GM19035 (cell line): Measurements from ENCODE around the gene LOXL1.
"Not testable (repeated sequence)": the region's sequence is repeated elsewhere in the genome, so short reads cannot be mapped to it uniquely, and the experiment has no call there.

Source experiments
- ATAC-seq: cut with Tn5 transposase; IDR thresholded peaks from one replicate; pipeline ENCODE4 v1.9.1; 2021; ENCODE audit not compliant: unreplicated experiment

The LOXL1 gene

GRCh38 chr15:73951601-73952000 lies 25.3 kb downstream of the LOXL1 start:
- no peak for ATAC-seq

DNA sequence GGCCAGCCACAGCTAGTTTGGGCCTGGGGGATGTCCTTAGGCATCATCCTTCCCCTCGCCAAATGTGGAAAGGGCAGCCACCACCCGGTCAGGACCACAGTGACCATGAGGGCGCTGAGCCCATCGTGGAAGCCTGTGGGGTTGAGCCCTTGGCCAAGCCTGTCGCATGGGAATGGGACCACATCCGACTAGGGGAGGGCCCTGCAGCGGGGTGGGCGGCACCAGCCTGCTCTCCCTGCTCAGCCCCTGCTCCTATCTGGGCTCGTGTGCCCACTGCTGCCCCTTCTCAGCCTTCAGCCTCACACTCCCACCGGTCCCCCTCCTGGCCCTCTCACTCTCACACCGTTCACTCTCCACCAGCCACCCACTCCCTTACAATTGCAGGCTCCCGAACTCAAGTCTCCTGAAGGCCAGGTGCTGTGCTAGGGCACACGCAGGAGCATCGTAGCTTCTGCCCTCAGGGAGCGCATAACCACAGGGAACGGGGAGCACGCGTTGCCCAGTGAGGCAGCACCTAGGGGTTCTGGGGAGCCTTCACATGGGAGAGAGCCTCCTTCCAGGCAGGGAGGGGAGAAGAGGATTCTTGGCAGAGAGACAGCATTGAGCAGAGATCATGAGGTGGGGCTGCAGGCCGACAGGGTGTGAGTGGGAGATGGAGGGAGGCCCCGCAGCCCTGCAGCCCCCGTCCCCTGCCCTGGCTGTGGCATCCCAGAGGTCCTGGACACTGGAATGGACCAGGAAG lies 26.1 kb downstream of the LOXL1 start:
- ATAC-seq: no peak

DNA sequence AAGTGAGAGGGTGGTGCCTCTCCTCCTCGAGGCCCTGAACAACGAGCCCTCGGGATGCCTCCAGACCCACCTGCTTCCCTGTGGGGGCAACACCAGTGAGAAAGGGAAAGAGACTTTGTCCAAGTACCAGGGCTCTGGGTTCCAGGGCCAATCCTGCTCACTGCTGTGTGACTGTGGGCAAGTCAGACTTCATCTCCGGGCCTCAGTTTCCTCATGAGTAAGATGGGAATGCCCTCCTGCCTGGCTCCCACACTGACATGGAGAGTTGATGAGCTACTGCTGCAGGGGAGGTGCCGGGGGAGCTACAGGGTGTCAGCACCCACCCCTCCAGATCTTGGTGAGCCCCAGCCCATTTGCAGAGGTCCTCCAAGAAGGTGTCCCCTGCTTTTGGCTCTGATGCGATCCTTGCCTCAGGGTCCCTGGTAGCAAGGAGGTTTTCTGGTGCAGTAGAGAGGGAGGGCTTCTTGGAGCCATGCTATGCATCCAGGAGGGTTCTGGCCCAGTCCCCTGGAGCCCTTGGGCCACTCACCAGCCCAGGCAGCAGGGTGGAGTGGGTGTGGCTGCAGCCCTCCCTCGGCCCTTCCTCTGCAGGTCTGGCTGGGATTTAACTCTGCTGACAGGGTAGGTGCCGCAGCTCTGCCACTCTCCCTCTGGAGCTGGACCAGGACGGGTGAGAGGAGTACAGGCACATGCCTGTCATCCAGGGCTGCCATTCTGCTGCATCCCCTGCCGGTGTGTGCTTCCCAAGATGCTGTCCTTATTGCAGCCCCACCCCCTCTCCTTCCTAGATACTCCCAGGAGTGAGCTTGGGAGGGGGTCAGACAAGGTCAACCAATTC lies 26.9 kb downstream of the LOXL1 start:
- ATAC-seq: no peak

GRCh38 chr15:73954188-73955145 lies 28.2 kb downstream of the LOXL1 start:
- no peak for ATAC-seq

DNA sequence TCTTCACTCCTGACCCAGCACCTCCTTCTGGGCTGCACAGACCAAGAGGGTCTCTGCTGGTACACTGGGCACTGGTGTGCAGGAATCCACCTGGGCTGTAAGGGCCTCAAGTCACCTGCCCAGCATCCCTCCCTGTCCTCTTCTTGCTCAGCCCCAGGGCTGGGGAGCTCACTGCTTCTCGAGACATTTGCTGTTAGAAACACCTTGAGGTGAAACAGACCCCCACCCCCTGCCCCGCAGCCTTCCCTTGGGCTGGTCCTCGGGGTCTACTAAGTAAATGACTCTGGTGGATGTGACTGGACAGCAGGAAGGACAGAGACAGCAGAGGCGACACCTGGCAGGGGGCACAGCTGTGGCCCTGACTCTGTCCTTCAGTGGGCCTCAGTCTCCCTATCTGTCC lies 29.1 kb downstream of the LOXL1 start:
- ATAC-seq: no peak

DNA sequence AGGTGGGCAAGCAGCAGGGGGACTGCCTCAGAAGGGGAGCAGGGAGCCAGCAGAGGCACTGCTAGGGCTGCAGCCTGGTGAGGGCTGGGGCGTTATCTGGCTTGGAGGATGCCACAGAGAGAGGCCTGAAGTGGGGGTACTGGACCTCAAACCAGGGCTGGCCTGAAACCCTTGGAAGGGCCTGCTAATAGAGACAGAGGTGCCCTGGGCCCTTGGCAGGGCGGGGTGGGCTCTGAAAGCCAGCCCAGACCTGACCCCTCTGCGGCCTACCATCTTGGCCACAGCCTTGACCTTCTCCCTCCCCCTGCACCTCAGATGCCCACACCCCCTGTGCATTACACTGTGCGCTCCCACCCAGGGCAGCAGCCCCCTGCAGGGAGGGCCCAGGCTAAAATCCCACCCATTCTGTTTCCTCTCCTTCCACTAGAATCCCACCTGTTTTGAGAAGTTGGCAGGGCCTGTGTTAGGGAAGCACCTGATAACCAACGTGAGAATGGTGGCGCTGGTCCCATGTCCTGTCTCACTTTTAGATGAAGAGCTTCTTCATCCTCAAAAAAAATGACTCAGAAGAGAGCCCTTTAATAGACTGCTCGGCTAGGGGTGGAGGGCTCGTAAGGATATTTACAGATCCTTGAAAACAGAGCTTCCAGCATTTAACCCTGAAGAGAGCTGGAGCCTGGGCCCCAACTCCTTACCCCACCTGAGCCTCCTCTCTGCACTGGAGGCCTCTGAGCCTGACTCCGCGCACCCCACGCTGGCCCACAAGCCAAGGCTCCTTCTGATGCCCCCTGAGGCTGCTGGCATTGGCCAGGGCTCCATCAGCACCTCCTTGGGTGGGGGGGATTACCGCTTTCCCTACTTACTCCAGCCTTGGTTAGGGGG lies 29.8 kb downstream of the LOXL1 start:
- no peak for ATAC-seq

DNA sequence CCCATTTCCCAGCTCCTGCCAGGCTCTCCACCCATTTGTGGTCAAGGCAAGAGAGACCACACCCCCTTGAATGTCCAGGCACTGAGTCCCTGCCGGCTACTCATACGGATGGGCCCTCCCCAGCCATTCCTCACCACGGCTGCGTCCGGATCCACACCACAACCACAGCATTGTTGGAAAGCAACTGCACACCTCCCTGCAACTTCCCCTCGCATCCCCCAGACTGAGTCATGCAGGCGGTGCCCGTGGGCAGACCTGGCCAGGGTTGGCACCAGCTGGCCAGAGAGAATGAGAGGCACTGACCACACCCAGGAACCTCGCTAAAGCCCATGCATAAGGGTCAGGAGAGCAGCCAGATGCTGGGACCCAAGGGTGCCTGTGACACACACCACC lies 30.5 kb downstream of the LOXL1 start:
- ATAC-seq: no peak

- ATAC-seq: no peak
These were observed 31.0 kb downstream of the LOXL1 start for GRCh38 chr15:73957276-73957675.

DNA sequence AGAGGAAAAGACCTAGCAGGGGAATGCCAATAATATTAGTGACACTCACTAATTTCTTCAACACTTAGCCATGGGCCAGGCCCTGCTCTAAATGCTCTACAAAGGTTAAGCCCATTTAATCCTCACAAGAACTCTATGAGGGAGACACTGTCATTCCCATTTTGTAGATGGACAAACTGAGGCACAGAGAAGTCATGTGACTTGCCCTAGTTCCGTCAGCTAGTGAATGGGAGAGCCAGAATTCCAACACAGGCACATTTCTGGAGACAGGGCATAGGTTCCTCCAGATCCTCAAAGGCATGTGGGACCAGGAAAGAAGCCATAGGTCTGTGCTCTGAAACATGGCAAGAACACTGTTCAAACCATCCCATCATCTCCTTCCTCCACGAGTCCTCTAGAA lies 31.5 kb downstream of the LOXL1 start:
- ATAC-seq: no peak

DNA sequence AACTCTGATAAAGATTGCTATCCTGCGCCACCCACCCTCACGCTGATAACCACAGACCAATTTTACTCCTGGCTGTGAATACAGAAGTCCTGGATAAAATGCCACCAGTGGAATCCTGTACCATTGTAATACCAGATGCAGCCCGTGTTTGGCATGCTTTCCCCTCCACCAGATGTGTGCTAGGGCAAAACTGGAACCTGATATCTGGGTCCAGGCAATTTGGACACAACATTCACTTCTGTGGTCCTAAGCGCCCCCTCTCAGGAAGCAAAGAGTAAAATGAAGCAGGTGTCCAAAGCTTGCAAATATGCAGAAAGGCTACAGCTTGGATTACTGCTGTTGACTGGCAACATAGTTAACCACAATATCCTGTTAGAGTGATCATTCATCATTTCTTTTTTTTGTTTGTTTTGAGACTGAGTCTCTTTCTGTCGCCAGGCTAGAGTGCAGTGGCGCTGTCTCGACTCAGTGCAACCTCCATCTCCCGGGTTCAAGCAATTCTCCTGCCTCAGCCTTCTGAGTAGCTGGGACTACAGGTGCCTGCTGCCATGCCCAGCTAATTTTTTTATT lies 32.8 kb downstream of the LOXL1 start:
- no peak for ATAC-seq

DNA sequence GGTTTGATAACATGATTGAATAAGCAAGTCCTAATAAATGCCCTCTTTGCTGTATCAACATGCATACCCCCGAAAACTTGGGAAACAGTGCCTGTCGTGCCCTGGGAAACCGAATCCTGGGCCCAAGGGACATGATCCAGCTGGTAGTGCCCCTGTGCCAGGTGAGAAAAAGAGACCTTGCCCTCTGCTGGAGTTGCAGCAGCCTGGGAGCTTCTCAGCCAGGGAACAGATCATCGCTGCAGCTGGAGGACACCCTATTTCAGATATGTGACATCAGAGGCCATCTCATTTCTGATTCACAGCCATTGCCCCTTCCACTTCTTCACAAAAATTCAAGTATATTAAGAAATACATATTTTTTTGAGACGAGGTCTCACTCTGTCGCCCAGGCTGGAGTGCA lies 33.5 kb downstream of the LOXL1 start:
- no peak for ATAC-seq

- not testable (repeated sequence) for ATAC-seq
These were observed 34.3 kb downstream of the LOXL1 start for GRCh38 chr15:73960472-73961070.

- ATAC-seq: no peak
These were observed 36.2 kb downstream of the LOXL1 start for GRCh38 chr15:73962433-73962832.

GRCh38 chr15:73964736-73965093 lies 38.5 kb downstream of the LOXL1 start:
- ATAC-seq: peak; percentile 69

DNA sequence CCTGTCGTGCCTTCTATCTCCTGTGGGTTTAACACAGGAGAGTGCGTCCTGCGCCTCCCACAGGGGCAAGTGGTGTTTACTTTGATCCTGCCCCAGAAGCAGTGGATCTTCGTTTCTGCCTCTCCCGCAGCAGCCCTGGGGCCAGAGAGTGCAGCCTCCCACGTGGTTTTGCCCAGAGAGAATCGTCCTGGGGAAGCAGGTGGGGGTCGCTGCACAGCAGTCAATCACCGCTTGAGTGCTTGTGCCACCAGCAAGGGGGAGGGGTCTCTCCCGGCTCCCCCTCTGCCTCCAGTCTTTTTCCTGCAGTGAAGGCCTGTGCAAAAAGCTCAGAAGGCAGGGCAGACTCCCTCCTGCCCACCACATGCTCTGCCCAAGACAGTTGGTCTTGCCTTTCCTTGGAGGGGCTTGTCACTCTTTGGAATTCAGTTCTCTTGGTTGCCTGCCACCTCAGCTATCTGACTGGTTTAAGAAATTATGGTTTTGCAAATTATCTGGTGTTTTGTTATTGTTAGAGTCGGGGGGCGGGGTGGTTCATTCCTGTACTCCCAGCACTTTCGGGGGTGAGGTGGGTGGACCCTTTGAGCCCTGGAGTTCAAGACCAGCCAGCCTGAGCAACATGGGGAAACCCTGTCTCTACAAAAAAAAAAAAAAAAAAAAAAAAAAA lies 39.0 kb downstream of the LOXL1 start:
- peak; percentile 23 for ATAC-seq

GRCh38 chr15:73965758-73966113 lies 39.5 kb downstream of the LOXL1 start:
- peak; percentile 58 for ATAC-seq

DNA sequence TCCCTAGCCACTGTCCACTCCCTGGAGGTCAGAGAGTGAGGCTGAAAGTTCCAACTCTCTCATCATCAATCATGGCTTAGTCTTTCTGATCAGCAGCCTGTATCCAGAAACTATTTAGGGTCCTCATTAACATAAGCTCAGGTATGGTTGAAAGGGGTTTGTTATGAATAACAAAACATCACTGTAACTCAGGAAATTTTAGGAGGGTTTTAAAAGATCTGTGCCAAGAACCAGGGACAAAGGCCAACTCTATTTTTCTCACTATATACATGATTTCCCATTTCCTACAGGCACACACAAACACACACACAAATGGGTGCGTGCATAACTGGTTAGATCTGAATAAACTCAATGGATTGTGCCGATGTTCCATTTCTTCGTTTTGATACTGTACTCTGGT lies 42.2 kb downstream of the LOXL1 start:
- ATAC-seq: no peak

- no peak for ATAC-seq
These were observed 43.0 kb downstream of the LOXL1 start for GRCh38 chr15:73969151-73969759.
